ENCODE data around the gene EXTL2. TPM values are rescaled to one million over a fixed set of nuclear protein-coding genes. Genes with fewer than 3 reads are reported as not detected.
"Not testable (repeated sequence)": the region's sequence is repeated elsewhere in the genome, so short reads cannot be mapped to it uniquely, and the experiment has no call there.

Gene EXTL2, protein sequence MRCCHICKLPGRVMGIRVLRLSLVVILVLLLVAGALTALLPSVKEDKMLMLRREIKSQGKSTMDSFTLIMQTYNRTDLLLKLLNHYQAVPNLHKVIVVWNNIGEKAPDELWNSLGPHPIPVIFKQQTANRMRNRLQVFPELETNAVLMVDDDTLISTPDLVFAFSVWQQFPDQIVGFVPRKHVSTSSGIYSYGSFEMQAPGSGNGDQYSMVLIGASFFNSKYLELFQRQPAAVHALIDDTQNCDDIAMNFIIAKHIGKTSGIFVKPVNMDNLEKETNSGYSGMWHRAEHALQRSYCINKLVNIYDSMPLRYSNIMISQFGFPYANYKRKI
- 13.2 TPM for polyA plus RNA-seq (2012; ENCODE audit: missing spikeins)

DNA sequence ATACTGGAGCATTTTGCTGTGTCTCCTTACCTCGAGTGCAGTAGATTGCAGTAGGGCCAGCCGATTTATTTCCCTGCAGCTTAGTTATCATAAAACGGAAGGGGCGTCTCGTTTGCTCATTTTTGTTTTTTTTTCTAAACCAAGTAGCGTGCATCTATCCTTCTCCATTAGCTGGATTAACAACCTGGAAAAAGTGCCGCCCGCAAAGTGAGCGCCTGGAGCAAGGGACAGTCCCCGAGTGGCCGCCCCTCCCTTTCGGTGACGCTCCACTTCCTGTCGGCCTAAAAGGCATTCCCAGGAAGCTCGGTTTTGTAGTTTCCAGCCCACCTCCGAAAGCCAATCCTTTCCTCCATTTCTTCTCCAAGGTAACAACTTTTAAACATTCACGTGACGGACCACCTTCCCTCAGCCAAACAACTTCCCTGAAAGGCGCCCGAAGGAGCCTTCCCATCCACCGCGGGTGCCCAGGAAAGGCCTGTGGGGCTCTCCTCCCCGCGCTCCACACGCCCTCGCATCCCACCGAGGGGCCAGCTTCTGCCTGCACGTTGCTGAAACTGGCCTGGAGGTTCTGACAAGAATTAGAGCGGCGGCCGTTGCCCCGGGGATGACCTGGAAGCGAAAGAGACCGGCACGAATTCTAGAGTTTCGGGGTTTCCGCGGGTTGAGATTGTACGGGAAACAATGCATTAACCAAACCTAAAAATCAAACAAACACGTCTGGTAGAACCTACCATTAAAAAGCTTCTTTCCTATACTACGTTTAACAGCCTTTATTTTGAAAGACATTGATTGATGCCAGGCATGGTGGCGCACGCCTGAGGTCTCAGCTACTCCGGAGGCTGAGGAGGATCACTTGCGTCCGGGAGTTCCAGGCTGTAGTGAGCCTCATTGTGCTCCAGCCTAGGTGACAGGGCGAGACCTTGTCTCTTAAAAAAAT, at the start of gene EXTL2:
Gene EXTL2 (minus strand): TSS at position 240 of the 937 bp plus-strand sequence. CDS start 6,085 bp downstream, outside the sequence.
- peak; percentile 40 for DNase-seq (ENCODE audit: insufficient read length)
- peak; percentile 57 for FAIRE-seq
- TF ChIP-seq POLR2A (IDR thresholded peaks at IDR 0.05; ENCODE audit: low read depth, low read length), result no peak; the same call in 1 of the 2 replicates
- no peak for TF ChIP-seq TAF1 (IDR thresholded peaks at IDR 0.05; ENCODE audit: borderline replicate concordance, low read depth, low read length)
- peak; percentile 15; the same call in 1 of the 2 replicates for TF ChIP-seq POLR2AphosphoS5 (IDR thresholded peaks at IDR 0.05; ENCODE audit: low read depth, low read length)

GRCh38 chr1:100943533-100943932, 48.9 kb upstream of the EXTL2 start:
- DNase-seq (ENCODE audit: insufficient read length), result no peak
- no peak for FAIRE-seq
- TF ChIP-seq POLR2AphosphoS5 (IDR thresholded peaks at IDR 0.05; ENCODE audit: low read depth, low read length), result no peak
- TF ChIP-seq TAF1 (IDR thresholded peaks at IDR 0.05; ENCODE audit: borderline replicate concordance, low read depth, low read length), result no peak
- TF ChIP-seq POLR2A (IDR thresholded peaks at IDR 0.05; ENCODE audit: low read depth, low read length), result no peak

- DNase-seq (ENCODE audit: insufficient read length) (no peak), FAIRE-seq (no peak)
- TF ChIP-seq POLR2AphosphoS5 (IDR thresholded peaks at IDR 0.05; ENCODE audit: low read depth, low read length), result no peak
- TF ChIP-seq TAF1 (IDR thresholded peaks at IDR 0.05; ENCODE audit: borderline replicate concordance, low read depth, low read length), result no peak
- TF ChIP-seq POLR2A (IDR thresholded peaks at IDR 0.05; ENCODE audit: low read depth, low read length), result no peak
Measured at GRCh38 chr1:100942304-100943046, 47.8 kb upstream of the EXTL2 start.

DNA sequence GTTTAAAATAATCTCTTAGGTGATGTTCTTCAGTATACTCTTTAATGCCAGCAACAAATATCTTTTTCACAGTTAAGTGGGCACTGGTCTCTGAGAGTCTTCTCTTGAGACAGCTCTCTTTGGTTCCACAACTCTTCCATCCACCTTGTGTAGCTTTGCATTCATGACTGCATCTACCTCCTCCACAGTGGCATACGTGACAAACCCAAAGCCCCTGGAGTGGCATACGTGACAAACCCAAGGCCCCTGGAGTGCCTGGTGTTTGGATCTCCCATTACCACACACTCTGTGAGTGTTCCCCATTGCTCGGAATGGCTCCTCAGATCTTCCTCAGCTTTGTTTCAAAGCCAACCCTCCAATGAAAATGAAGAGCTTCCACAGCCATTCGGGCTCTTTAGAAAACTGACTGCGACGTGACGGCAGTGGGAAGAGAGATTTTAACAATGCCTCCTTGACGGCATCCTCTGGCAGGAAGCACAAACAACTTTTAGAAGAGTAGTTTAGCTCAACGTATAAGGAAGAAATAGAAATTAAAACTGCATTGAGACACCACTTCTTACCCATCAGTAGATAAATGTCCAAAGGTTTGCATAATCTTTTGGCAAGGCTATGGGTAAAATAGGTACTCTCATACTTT, 47.1 kb upstream of the EXTL2 start:
- TF ChIP-seq POLR2A (IDR thresholded peaks at IDR 0.05; ENCODE audit: low read depth, low read length), result no peak
- FAIRE-seq (no peak), DNase-seq (ENCODE audit: insufficient read length) (no peak)

- FAIRE-seq, result peak; percentile 36
- no peak for TF ChIP-seq POLR2AphosphoS5 (IDR thresholded peaks at IDR 0.05; ENCODE audit: low read depth, low read length)
- no peak for TF ChIP-seq POLR2A (IDR thresholded peaks at IDR 0.05; ENCODE audit: low read depth, low read length)
- TF ChIP-seq TAF1 (IDR thresholded peaks at IDR 0.05; ENCODE audit: borderline replicate concordance, low read depth, low read length), result no peak
- DNase-seq (ENCODE audit: insufficient read length), result no peak
Measured at GRCh38 chr1:100941098-100941527, 46.5 kb upstream of the EXTL2 start.

DNA sequence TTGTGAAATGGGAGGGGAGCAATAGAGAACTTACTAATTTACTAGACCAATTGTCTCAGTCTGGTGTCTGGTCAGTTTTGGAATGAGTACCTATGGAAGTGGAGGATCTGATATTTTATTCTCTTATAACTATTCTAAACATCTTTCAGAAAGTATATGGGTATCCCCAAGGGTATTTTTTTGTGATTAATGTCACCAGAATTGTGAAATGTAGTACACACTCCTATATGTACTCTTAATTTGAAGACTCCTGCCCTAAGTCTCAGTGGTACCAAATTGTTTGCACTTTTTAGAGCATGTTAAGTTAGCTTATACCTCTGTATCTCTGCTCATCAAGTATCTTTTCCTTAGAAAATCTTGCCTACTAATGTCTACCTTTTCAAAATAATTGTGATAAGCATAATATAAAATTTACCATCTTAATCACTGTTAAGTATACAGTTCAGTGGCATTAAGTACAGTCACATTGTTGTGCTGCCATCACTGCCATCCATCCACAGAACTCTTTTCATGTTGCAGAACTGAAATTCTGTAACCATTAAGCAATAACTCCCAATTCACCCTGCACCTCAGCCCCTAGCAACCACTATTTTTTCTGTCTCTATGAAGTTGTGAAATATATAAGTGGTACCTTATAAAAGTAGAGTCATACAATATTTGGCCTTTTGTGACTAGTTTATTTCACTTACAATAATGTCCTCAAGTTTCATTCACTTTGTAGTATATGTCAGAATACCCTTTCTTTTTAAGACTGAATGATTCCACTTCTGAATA, 41.7 kb upstream of the EXTL2 start:
- no peak for TF ChIP-seq POLR2AphosphoS5 (IDR thresholded peaks at IDR 0.05; ENCODE audit: low read depth, low read length)
- no peak for TF ChIP-seq TAF1 (IDR thresholded peaks at IDR 0.05; ENCODE audit: borderline replicate concordance, low read depth, low read length)
- DNase-seq (ENCODE audit: insufficient read length) (no peak), FAIRE-seq (no peak)

- not testable (repeated sequence) for FAIRE-seq
Measured at GRCh38 chr1:100933555-100933954, 38.9 kb upstream of the EXTL2 start.

DNA sequence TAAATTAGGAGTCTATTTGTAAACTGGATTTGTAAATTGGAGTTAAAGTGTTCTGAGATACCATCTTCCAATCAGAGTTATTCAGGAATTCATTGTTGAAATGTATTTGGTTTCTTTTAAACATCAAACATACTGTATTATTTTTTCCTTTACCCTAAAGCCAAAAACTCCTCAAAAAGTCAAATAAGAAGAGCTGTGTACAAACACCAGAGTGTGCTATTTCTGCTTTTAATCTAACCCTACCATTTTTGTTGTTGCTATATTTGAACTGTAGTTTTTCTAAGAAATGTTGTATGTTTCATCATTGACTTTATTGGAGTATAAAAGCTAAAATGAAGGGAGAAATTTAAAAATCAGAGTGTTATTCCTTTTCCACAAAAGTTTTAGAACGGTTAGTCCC, 37.1 kb upstream of the EXTL2 start:
- DNase-seq (ENCODE audit: insufficient read length) (no peak), FAIRE-seq (no peak)
- TF ChIP-seq POLR2A (IDR thresholded peaks at IDR 0.05; ENCODE audit: low read depth, low read length) (no peak), TAF1 (IDR thresholded peaks at IDR 0.05; ENCODE audit: borderline replicate concordance, low read depth, low read length) (no peak), POLR2AphosphoS5 (IDR thresholded peaks at IDR 0.05; ENCODE audit: low read depth, low read length) (no peak)

More at GRCh38 chr1:100933555-100933954, 38.9 kb upstream of the EXTL2 start:
- not testable (repeated sequence) for DNase-seq (ENCODE audit: insufficient read length)

DNA sequence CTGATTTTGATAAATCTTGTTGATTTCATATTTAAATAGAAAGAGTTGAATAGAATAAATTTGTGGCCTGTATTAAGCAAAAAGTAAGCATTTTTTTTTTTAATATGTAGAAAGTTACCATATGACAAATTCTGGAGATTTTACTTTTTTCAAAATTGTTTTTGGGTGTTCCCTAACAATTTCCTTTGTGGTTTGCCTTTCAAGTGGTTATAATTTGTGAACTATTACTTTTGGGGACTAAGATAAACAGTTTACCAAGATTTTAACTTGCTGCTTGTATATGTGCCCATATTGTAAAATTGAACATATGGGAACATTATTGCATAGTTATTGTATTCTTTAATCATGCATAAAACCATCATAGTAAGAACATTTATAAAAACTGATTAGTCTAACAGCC, 35.9 kb upstream of the EXTL2 start:
- FAIRE-seq, result no peak

GRCh38 chr1:100928128-100928527, 33.5 kb upstream of the EXTL2 start:
- FAIRE-seq (peak; percentile 5), DNase-seq (ENCODE audit: insufficient read length) (no peak)
- TF ChIP-seq POLR2A (IDR thresholded peaks at IDR 0.05; ENCODE audit: low read depth, low read length) (no peak), TAF1 (IDR thresholded peaks at IDR 0.05; ENCODE audit: borderline replicate concordance, low read depth, low read length) (no peak), POLR2AphosphoS5 (IDR thresholded peaks at IDR 0.05; ENCODE audit: low read depth, low read length) (no peak)

More for the DNA sequence above, 35.9 kb upstream of the EXTL2 start:
- TF ChIP-seq POLR2AphosphoS5 (IDR thresholded peaks at IDR 0.05; ENCODE audit: low read depth, low read length) (no peak), POLR2A (IDR thresholded peaks at IDR 0.05; ENCODE audit: low read depth, low read length) (no peak), TAF1 (IDR thresholded peaks at IDR 0.05; ENCODE audit: borderline replicate concordance, low read depth, low read length) (no peak)
- DNase-seq (ENCODE audit: insufficient read length), result no peak

All from GM12892 (cell line).